Measurements from ENCODE around the gene RIMKLB.
"Not testable (repeated sequence)": the region's sequence is repeated elsewhere in the genome, so short reads cannot be mapped to it uniquely, and the experiment has no call there.

Gene RIMKLB

GRCh38 chr12:8794611-8795010, 96.8 kb downstream of the RIMKLB start:
- not testable (repeated sequence) for H3K4me2 ChIP-seq (ENCODE audit: low read length); H3K9me3 ChIP-seq (ENCODE audit: low read length); H3K79me2 ChIP-seq (ENCODE audit: insufficient read depth, low read length); H3K4me3 ChIP-seq (ENCODE audit: low read depth, low read length, poor library complexity, severe bottlenecking); H4K20me1 ChIP-seq (ENCODE audit: insufficient read depth, low read length); H3K9ac ChIP-seq (ENCODE audit: low read length); H3K27ac ChIP-seq (ENCODE audit: low read depth, low read length, poor library complexity, severe bottlenecking); H2AFZ ChIP-seq (ENCODE audit: low read length); H3K4me1 ChIP-seq (ENCODE audit: insufficient read depth, low read length, severe bottlenecking); H3K9me2 ChIP-seq (ENCODE audit: low read depth, low read length); H3F3A ChIP-seq (ENCODE audit: insufficient read depth, low read length); H3K36me3 ChIP-seq (ENCODE audit: insufficient read depth, low read length); H3K27me3 ChIP-seq (ENCODE audit: insufficient read depth, low read length)

- Histone ChIP-seq H3K9me3 (ENCODE audit: low read length) (no peaks in the 10 kb centered on the region), H3K4me3 (ENCODE audit: low read depth, low read length, poor library complexity, severe bottlenecking) (no peak overlapping the region), H3K79me2 (ENCODE audit: insufficient read depth, low read length) (no peaks in the 10 kb centered on the region), H2AFZ (ENCODE audit: low read length) (no peak overlapping the region), H3K4me1 (ENCODE audit: insufficient read depth, low read length, severe bottlenecking) (no peaks in the 10 kb centered on the region), H4K20me1 (ENCODE audit: insufficient read depth, low read length) (no peaks in the 10 kb centered on the region), H3K9ac (ENCODE audit: low read length) (no peak overlapping the region), H3K4me2 (ENCODE audit: low read length) (no peak overlapping the region), H3K27me3 (ENCODE audit: insufficient read depth, low read length) (no peaks in the 10 kb centered on the region), H3K36me3 (ENCODE audit: insufficient read depth, low read length) (no peaks in the 10 kb centered on the region), H3K9me2 (ENCODE audit: low read depth, low read length) (no peaks in the 10 kb centered on the region), H3K27ac (ENCODE audit: low read depth, low read length, poor library complexity, severe bottlenecking) (no peak overlapping the region), H3F3A (ENCODE audit: insufficient read depth, low read length) (no peaks in the 10 kb centered on the region)
- TF ChIP-seq, protein P1, sequence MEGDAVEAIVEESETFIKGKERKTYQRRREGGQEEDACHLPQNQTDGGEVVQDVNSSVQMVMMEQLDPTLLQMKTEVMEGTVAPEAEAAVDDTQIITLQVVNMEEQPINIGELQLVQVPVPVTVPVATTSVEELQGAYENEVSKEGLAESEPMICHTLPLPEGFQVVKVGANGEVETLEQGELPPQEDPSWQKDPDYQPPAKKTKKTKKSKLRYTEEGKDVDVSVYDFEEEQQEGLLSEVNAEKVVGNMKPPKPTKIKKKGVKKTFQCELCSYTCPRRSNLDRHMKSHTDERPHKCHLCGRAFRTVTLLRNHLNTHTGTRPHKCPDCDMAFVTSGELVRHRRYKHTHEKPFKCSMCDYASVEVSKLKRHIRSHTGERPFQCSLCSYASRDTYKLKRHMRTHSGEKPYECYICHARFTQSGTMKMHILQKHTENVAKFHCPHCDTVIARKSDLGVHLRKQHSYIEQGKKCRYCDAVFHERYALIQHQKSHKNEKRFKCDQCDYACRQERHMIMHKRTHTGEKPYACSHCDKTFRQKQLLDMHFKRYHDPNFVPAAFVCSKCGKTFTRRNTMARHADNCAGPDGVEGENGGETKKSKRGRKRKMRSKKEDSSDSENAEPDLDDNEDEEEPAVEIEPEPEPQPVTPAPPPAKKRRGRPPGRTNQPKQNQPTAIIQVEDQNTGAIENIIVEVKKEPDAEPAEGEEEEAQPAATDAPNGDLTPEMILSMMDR (IDR thresholded peaks at IDR 0.05; ENCODE audit: low read length), result no peak
Observed at GRCh38 chr12:8796831-8797626, 99.2 kb downstream of the RIMKLB start.

DNA sequence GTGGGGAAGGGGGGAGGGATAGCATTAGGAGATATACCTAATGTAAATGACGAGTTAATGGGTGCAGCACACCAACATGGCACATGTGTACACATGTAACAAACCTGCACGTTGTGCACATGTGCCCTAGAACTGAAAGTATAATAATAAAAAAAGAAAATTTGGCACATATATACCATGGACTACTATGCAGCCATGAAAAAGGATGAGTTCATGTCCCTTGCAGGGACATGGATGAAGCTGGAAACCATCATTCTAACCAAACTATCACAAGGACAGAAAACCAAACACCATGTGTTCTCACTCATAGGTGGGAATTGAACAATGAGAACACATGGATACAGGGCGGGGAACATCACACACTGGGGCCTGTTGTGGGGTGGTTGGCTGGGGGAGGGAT, 103.4 kb downstream of the RIMKLB start:
- not testable (repeated sequence) for H3K36me3 ChIP-seq (ENCODE audit: insufficient read depth, low read length); H3K9ac ChIP-seq (ENCODE audit: low read length); H3F3A ChIP-seq (ENCODE audit: insufficient read depth, low read length); H3K27ac ChIP-seq (ENCODE audit: low read depth, low read length, poor library complexity, severe bottlenecking); H2AFZ ChIP-seq (ENCODE audit: low read length); H3K9me2 ChIP-seq (ENCODE audit: low read depth, low read length); H3K4me3 ChIP-seq (ENCODE audit: low read depth, low read length, poor library complexity, severe bottlenecking); H3K79me2 ChIP-seq (ENCODE audit: insufficient read depth, low read length); H3K4me1 ChIP-seq (ENCODE audit: insufficient read depth, low read length, severe bottlenecking); H4K20me1 ChIP-seq (ENCODE audit: insufficient read depth, low read length); H3K4me2 ChIP-seq (ENCODE audit: low read length); H3K9me3 ChIP-seq (ENCODE audit: low read length); H3K27me3 ChIP-seq (ENCODE audit: insufficient read depth, low read length)

GRCh38 chr12:8804833-8805232, 107.0 kb downstream of the RIMKLB start:
- H3K4me2 ChIP-seq (ENCODE audit: low read length); H3K27ac ChIP-seq (ENCODE audit: low read depth, low read length, poor library complexity, severe bottlenecking); H3K9me3 ChIP-seq (ENCODE audit: low read length): not testable (repeated sequence)

GRCh38 chr12:8805487-8805886, 107.7 kb downstream of the RIMKLB start:
- H3F3A ChIP-seq (ENCODE audit: insufficient read depth, low read length); H3K79me2 ChIP-seq (ENCODE audit: insufficient read depth, low read length); H3K9ac ChIP-seq (ENCODE audit: low read length); H3K9me3 ChIP-seq (ENCODE audit: low read length); H4K20me1 ChIP-seq (ENCODE audit: insufficient read depth, low read length); H3K4me3 ChIP-seq (ENCODE audit: low read depth, low read length, poor library complexity, severe bottlenecking); H3K9me2 ChIP-seq (ENCODE audit: low read depth, low read length); H3K4me1 ChIP-seq (ENCODE audit: insufficient read depth, low read length, severe bottlenecking); H2AFZ ChIP-seq (ENCODE audit: low read length); H3K27me3 ChIP-seq (ENCODE audit: insufficient read depth, low read length); H3K27ac ChIP-seq (ENCODE audit: low read depth, low read length, poor library complexity, severe bottlenecking); H3K36me3 ChIP-seq (ENCODE audit: insufficient read depth, low read length); H3K4me2 ChIP-seq (ENCODE audit: low read length): not testable (repeated sequence)

More at GRCh38 chr12:8804833-8805232, 107.0 kb downstream of the RIMKLB start:
- not testable (repeated sequence) for H3K9ac ChIP-seq (ENCODE audit: low read length); H4K20me1 ChIP-seq (ENCODE audit: insufficient read depth, low read length); H3K9me2 ChIP-seq (ENCODE audit: low read depth, low read length); H3F3A ChIP-seq (ENCODE audit: insufficient read depth, low read length); H3K79me2 ChIP-seq (ENCODE audit: insufficient read depth, low read length); H2AFZ ChIP-seq (ENCODE audit: low read length); H3K27me3 ChIP-seq (ENCODE audit: insufficient read depth, low read length); H3K36me3 ChIP-seq (ENCODE audit: insufficient read depth, low read length); H3K4me3 ChIP-seq (ENCODE audit: low read depth, low read length, poor library complexity, severe bottlenecking); H3K4me1 ChIP-seq (ENCODE audit: insufficient read depth, low read length, severe bottlenecking)

DNA sequence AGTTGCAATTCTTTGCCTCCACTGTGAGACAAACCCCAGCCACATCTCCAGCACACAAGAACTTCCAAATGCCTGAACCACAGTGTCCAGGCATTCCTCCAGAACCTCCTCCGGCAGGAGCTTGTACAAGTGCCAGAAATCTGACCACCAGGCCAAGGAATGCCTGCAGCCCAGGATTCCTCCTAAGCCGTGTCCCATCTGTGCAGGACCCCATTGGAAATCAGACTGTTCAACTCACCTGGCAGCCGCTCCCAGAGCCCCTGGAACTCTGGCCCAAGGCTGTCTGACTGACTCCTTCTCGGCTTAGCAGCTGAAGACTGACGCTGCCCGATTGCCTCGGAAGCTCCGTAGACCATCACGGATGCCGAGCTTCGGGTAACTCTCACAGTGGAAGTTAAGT, 109.3 kb downstream of the RIMKLB start:
- H3K27me3 ChIP-seq (ENCODE audit: insufficient read depth, low read length); H3K79me2 ChIP-seq (ENCODE audit: insufficient read depth, low read length); H3K9ac ChIP-seq (ENCODE audit: low read length); H3F3A ChIP-seq (ENCODE audit: insufficient read depth, low read length); H3K4me3 ChIP-seq (ENCODE audit: low read depth, low read length, poor library complexity, severe bottlenecking); H3K36me3 ChIP-seq (ENCODE audit: insufficient read depth, low read length); H3K4me2 ChIP-seq (ENCODE audit: low read length); H3K9me2 ChIP-seq (ENCODE audit: low read depth, low read length); H3K27ac ChIP-seq (ENCODE audit: low read depth, low read length, poor library complexity, severe bottlenecking); H4K20me1 ChIP-seq (ENCODE audit: insufficient read depth, low read length); H2AFZ ChIP-seq (ENCODE audit: low read length); H3K4me1 ChIP-seq (ENCODE audit: insufficient read depth, low read length, severe bottlenecking); H3K9me3 ChIP-seq (ENCODE audit: low read length): not testable (repeated sequence)

GRCh38 chr12:8810112-8810511, 112.3 kb downstream of the RIMKLB start:
- H3K27ac ChIP-seq (ENCODE audit: low read depth, low read length, poor library complexity, severe bottlenecking); H3K4me2 ChIP-seq (ENCODE audit: low read length); H3K27me3 ChIP-seq (ENCODE audit: insufficient read depth, low read length); H3K4me3 ChIP-seq (ENCODE audit: low read depth, low read length, poor library complexity, severe bottlenecking); H3K79me2 ChIP-seq (ENCODE audit: insufficient read depth, low read length); H3K9me3 ChIP-seq (ENCODE audit: low read length); H2AFZ ChIP-seq (ENCODE audit: low read length); H3K9me2 ChIP-seq (ENCODE audit: low read depth, low read length); H3K9ac ChIP-seq (ENCODE audit: low read length); H3K4me1 ChIP-seq (ENCODE audit: insufficient read depth, low read length, severe bottlenecking); H3F3A ChIP-seq (ENCODE audit: insufficient read depth, low read length); H3K36me3 ChIP-seq (ENCODE audit: insufficient read depth, low read length); H4K20me1 ChIP-seq (ENCODE audit: insufficient read depth, low read length): not testable (repeated sequence)
